SKM-1 treated with dmso at 0.1 percent for 144 hours (cell line): ENCODE data around the gene LGALS8.
A peak's percentile ranks its signal among the peaks of the same experiment; 100 is the strongest.

Source experiments
- DNase-seq: peaks from one replicate; lab custom pipeline; 2025; ENCODE audit not compliant: unreplicated experiment; lab: John Stamatoyannopoulos, UW

The LGALS8 gene

GRCh38 chr1:236508593-236509027, 15.2 kb upstream of the LGALS8 start:
- no peak for DNase-seq

GRCh38 chr1:236509203-236509602, 14.6 kb upstream of the LGALS8 start:
- no peak for DNase-seq

DNA sequence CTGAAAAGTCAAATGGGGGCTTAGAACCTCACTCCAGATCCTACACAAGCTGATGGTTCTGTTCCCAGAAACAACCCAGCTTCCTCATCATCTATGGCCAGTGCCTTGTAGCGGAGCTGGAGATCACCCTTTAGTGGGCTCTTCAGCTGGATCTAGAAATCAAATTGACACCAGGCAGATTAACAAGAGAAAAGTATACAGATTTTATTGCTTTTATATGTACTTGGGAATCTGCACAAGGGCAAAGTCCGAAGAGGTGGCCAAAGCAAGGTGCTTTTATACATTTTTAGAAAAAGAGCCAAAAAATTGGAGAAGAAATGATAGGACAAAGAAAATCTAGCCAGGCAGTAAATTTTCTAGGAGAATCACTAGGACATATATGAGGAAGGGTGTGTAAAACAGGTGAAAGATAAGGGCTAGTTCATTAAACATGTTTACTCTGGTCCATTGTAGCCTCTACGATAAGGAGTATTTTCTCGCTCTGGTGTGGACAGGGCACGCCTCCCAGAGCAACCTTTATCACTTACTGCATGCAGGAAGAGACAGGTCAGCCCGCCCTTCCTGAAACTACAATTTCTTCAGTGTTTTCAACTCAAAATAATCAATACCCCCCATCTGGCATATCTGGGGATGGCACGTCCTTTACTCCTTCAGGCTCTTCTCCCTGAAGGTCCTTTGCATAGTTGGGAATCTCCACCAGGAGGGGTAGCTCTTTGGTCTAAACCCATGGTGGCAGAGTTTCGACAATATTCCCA, 14.0 kb upstream of the LGALS8 start:
- no peak for DNase-seq

GRCh38 chr1:236511735-236512418, 11.9 kb upstream of the LGALS8 start:
- no peak for DNase-seq

DNA sequence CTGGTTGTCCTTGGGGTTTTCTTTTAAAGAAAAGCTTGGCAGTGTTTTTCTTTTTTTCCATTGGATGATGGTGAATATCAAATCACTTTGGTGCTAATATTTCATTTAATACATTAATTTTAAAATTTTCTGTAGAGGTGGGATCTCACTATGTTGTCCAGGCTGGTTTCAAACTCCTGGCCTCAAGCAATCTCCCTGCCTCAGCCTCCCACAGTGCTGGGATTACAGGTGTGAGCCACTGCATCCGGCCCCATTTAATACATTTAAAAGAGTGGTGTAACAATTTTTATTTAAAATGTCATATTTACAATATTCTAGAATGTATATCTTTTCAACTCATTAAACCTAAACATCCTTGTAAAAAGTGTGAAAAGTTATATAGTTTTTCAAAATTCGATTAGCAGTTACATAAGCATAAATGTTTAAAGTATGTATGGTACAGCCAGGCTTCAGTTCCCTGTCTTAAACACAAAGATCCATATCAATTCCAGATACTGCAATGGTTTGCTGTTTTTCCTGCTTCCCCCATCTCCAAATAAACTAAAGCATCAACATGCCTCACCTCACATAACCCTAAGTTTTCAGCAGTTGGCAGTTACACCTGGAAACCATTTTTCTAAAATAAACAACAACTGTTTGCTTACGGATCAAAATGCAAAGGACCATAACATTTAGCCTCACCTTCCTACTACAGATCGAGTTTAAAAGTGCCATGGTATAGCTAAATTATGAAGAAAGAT, 8.9 kb upstream of the LGALS8 start:
- DNase-seq = no peak

DNA sequence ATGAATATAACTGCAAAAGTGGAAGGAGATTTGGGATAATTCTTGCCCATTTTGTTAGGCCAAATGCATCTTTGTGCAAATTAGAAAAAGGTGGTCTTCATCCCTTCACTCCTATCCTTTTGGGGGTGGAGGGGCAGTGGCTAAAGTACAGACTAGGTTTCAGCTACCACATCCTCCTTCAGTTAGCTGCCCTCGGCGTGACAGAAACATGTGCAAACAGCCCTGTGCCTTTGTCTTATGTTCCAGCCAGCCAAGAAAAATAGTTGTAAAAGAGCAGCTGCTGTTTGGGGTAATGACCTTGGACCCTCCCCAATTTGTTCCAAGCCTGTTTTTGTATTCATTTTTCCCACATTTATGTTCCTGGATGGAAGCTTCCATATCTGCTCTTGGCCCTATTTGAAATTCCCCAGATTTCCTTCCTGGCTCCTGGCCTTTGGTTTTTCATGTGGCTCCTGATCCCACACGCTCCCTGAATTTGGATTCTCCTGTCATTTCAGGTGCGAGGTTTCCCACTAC, 8.3 kb upstream of the LGALS8 start:
- DNase-seq = no peak

DNA sequence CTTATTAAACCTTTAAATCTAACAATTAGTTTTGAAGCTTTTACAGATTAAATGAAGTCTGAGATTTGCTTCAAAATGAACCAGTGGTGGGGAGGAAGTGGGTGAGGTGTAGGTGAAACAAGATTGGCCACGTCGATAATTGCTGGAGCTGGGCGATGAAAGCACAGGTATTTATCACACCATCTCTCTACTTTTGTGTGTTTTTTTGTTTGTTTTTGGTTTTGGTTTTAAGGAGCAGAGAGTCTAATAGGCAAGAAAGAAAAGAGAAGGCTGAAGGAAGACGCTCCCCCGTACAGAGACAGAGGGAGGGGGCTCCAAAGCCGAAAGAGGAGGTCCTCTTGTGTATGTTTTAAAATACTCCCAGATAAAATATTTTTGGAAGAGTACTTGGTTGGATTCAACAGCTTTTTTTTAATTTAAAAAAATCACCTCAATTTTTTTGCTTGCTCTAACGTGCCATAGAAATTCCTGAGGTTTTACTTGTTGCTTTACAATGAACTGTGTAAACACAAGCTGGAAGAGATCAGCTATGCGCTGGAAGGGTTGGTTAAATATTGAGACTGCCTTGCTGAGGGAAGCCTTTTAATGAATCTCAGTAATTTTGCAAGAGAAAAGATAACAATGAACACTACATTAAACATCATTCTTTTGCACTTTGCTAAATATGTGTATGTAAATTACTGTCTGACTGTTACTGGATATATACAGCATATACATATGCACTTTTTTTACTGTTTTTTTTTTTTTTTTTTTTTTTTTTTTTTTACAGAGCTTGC, 6.7 kb upstream of the LGALS8 start:
- no peak for DNase-seq

- DNase-seq = no peak
Observed at GRCh38 chr1:236518322-236518721, 5.5 kb upstream of the LGALS8 start.

GRCh38 chr1:236520445-236521005, 3.3 kb upstream of the LGALS8 start:
- no peak for DNase-seq

GRCh38 chr1:236522937-236523703, 662 bp upstream of the LGALS8 start:
- DNase-seq = no peak

DNA sequence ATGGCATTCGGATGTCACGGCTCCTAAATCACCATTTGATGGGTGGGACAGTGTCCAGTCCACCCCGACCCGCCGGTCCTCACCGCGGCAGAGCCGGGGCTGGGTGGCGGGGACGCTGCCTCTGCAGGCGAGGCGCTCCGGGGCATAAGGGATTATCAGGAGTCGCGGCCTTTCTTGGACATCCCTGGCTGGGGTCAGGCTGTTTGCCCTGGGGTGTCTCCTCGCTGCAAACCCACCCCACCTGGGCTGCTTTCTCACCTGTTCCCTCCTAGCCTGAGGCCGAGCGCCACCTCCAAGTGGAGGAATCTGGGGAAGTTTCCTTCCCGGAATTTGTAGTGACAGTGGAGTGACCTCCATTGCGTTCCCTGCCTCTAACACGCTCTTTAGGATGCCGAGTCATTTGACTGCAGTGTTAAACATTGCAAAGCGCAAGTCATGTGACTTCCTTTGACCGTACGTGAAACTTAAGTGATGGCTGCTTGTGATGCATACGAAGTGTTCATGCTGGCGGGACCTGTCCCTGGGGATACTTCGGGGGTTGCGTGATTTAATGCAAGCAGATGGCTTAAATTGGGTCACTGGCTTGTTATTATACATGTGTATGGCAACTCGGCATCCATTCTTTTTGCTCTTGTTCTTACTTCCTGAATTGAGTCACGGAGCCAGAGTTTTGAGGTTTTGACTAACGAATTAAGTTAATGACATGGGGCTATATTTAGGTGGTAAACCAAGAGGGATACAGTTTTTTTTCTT, 536 bp downstream of the LGALS8 start:
- peak; percentile 78 for DNase-seq

- no peak for DNase-seq
Observed at GRCh38 chr1:236524895-236525184, 1.1 kb downstream of the LGALS8 start.

DNA sequence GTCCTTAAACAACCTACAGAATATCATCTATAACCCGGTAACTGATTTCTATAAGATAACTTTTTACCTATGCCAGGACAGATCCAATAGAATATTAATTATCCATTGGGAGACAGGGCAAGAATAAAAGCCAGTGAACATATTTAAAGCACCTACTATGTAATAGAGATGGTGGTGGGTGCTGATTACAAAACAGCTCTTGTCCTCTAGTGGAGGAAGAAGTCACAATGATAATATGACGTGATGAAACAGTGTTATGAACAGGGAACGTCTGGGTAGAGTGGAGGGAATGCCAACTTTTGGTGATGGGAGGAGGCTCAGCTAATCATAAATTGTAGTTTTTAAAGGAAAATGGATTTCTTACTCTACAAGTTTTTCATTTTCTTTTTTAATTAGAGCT, 2.3 kb downstream of the LGALS8 start:
- no peak for DNase-seq

DNA sequence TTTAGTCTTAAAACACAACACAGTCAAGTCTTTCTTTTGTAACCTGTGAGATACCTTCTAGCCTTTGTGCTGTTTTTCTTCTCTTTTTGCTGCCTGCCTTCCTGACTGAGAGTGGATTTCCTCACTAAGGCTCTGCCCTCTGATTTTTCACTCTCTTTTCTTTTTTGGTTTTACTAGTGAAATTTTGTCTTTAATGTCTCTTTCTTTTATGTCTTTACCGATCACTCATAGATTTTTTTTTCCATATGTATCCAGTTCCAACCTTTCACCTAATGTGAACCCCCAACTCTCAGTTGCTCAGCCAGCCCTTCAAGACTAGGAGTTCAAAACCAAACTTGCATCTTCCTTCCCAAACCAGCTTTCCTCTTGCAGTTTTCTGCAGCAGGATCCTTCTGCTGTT, 6.5 kb downstream of the LGALS8 start:
- DNase-seq = no peak

DNA sequence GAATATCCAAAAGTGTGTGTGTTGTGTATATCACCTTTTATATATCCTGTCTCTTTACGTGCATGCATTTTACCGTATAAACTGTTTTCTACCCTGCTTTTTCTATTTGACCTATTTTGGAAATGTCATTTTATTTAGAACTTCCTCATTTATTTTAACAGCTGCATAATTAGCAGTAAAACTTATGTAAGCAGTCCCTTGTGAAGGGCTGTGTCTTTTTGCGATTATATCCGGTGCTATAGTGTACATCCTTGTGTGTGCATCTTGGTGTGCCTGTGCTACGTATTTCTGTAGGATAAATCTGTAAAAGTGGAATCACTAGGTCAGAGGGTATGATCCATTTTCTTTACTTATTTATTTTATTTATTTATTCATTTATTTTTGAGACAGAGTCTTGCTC, 7.2 kb downstream of the LGALS8 start:
- no peak for DNase-seq

DNA sequence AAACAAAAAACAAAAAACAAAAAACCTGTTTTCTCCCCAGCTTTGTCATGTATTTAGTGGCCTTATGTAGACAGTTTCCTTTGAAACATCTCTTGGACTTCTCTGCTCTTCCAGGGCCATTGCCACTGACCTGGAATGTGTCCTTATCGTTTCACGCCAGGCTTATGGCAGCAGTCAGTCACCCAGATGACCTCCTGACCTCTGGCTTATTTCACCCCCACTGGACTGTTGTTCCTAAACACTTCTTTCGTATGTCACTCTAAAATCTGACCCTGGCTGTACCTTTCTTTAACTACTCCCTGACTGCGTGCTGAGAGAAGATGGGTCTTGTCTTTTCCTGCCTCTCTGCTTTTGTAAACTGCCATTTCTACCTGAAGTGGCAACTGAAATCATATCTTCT, 9.1 kb downstream of the LGALS8 start:
- no peak for DNase-seq

GRCh38 chr1:236534151-236534651, 10.4 kb downstream of the LGALS8 start:
- no peak for DNase-seq

DNA sequence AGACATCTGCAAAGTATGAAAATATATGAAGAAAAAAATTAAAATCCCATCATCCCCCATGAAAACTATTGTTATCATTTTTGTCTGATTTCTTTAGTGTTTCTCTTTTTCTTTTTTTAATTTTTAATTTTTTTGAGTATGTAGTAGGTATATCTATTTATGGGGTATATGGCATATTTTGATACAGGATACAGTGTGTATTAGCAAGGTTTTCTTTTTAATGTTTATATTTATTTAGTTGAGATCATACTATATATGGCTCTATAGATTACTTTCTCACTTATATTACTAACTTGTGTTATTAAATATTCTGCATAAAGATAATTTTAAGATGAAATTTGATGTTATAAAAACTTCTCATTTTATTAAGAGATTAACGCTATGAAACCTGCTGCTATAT, 11.4 kb downstream of the LGALS8 start:
- no peak for DNase-seq

- DNase-seq = no peak
Observed at GRCh38 chr1:236535662-236536161, 11.9 kb downstream of the LGALS8 start.
